Ishikawa (cell line): ENCODE measurements around the gene HSPH1.

Experiments used
- CEBPB ChIP-seq: IDR thresholded peaks from 2 replicates; pipeline ENCODE4 v1.6.1; 2012
- EP300 ChIP-seq: IDR thresholded peaks from 2 replicates; pipeline ENCODE4 v1.6.1; 2012; ENCODE audit warnings: borderline replicate concordance
- NFIC ChIP-seq: IDR thresholded peaks from 2 replicates; pipeline ENCODE4 v1.6.1; 2012
- RAD21 ChIP-seq: IDR thresholded peaks from 2 replicates; pipeline ENCODE4 v1.6.1; 2012; ENCODE audit warnings: low read depth
- TCF12 ChIP-seq: IDR thresholded peaks from 2 replicates; pipeline ENCODE4 v1.6.1; 2012; ENCODE audit warnings: low read depth
- YY1 ChIP-seq: IDR thresholded peaks from 2 replicates; pipeline ENCODE4 v1.6.1; 2012; ENCODE audit warnings: low read depth
- TF ChIP-seq, protein P1 (sequence below): IDR thresholded peaks from 2 replicates; pipeline ENCODE4 v1.6.1; 2012; ENCODE audit warnings: low read depth, mild to moderate bottlenecking

DNA sequence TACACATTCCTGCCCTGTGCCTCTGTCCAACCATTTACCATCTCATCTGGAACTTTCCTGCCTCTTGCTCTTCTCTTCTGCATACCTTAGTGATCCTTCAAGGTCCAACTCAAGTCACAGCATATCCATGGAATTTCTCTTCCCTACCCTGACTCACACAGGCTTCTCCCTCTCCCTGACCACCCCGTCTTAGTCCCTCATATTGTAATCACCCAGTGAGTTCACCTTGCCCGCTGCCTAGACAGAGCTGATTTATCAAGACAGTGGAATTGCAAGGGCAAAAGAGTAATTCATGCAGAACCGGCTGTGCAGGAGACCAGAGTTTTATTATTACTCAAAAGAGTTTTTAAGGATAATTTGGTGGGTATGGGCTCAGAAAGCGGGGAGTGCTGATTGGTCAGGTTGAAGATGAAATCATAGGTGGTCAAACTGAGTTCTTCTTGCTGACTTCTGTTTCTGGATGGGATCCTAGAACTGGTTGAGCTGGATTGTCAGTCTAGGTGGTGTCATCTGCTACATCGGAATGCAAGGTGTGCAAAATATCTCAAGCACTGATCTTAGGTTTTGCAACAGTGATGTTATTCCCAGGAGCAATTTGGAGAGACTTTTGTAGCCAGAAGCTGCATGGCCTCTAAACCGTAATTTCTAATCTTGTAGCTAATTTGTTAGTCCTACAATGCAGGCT is 67.2 kb downstream of the HSPH1 start:
- TF ChIP-seq EP300 (no peak), TCF12 (no peak), YY1 (no peak), CEBPB (no peak), RAD21 (no peak), NFIC (no peak)
- TF ChIP-seq, protein P1, sequence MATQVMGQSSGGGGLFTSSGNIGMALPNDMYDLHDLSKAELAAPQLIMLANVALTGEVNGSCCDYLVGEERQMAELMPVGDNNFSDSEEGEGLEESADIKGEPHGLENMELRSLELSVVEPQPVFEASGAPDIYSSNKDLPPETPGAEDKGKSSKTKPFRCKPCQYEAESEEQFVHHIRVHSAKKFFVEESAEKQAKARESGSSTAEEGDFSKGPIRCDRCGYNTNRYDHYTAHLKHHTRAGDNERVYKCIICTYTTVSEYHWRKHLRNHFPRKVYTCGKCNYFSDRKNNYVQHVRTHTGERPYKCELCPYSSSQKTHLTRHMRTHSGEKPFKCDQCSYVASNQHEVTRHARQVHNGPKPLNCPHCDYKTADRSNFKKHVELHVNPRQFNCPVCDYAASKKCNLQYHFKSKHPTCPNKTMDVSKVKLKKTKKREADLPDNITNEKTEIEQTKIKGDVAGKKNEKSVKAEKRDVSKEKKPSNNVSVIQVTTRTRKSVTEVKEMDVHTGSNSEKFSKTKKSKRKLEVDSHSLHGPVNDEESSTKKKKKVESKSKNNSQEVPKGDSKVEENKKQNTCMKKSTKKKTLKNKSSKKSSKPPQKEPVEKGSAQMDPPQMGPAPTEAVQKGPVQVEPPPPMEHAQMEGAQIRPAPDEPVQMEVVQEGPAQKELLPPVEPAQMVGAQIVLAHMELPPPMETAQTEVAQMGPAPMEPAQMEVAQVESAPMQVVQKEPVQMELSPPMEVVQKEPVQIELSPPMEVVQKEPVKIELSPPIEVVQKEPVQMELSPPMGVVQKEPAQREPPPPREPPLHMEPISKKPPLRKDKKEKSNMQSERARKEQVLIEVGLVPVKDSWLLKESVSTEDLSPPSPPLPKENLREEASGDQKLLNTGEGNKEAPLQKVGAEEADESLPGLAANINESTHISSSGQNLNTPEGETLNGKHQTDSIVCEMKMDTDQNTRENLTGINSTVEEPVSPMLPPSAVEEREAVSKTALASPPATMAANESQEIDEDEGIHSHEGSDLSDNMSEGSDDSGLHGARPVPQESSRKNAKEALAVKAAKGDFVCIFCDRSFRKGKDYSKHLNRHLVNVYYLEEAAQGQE = no peak
